IMR-90 (cell line): Measurements from ENCODE around the gene REC114. TPM values are rescaled to one million over a fixed set of nuclear protein-coding genes. Genes with fewer than 3 reads are reported as not detected.
"Not testable (repeated sequence)": the region's sequence is repeated elsewhere in the genome, so short reads cannot be mapped to it uniquely, and the experiment has no call there.

Experiments
- ATAC-seq: fragments of 200-7000 bp; cut with Tn5 transposase; 2 replicates; pipeline ENCODE4 v1.9.1; 2020; ENCODE audit warnings: low read depth, mild to moderate bottlenecking, moderate library complexity
- BruUV-seq: library from RNA; stranded (reverse); fragments of 400-500 nt; replicated peaks from 2 replicates; lab custom pipeline; 2021; lab: Mats Ljungman, UMichigan
- CTCF ChIA-PET: fragments of 300-600 bp; formaldehyde crosslinking; extraction: SDS; loops from one replicate; lab custom pipeline; 2021; ENCODE audit warnings: antibody characterized with exemption; lab: Yijun Ruan, JAX
- POLR2A ChIA-PET: fragments of 300-600 bp; sonication (Branson Sonifier 250); formaldehyde crosslinking; loops from one replicate; lab custom pipeline; 2022; ENCODE audit warnings: antibody characterized with exemption; ENCODE audit not compliant: unreplicated experiment; lab: Charles Lee
- DNase-seq: peaks from one replicate; pipeline ENCODE4 v3.0.0; 2013
- H2AFZ ChIP-seq: replicated peaks from 2 replicates; pipeline ENCODE3; 2013; ENCODE audit warnings: low read length, mild to moderate bottlenecking; ENCODE audit not compliant: poor library complexity
- H2AK5ac ChIP-seq: 2 replicates; pipeline ENCODE4 v1.6.1; 2013; ENCODE audit warnings: low read depth, low read length, inconsistent platforms
- H2AK9ac ChIP-seq: replicated peaks from 2 replicates; pipeline ENCODE3; 2013; ENCODE audit warnings: mild to moderate bottlenecking, low read depth, low read length, moderate library complexity; ENCODE audit not compliant: poor library complexity
- H2BK120ac ChIP-seq: 2 replicates; pipeline ENCODE4 v1.6.1; 2013; ENCODE audit warnings: low read depth, low read length, inconsistent platforms
- H2BK15ac ChIP-seq: 3 replicates; pipeline ENCODE4 v1.6.1; 2013; ENCODE audit warnings: low read depth, low read length, inconsistent platforms
- H2BK20ac ChIP-seq: 2 replicates; pipeline ENCODE4 v1.6.1; 2013; ENCODE audit warnings: low read depth, mild to moderate bottlenecking, inconsistent platforms, low read length, moderate library complexity
- H2BK5ac ChIP-seq: 2 replicates; pipeline ENCODE4 v1.6.1; 2013; ENCODE audit warnings: mild to moderate bottlenecking, low read depth, low read length, inconsistent platforms; ENCODE audit not compliant: poor library complexity, severe bottlenecking
- H3K14ac ChIP-seq: replicated peaks from 2 replicates; pipeline ENCODE4 v1.6.1; 2013; ENCODE audit warnings: low read depth, low read length, inconsistent platforms
- H3K18ac ChIP-seq: 2 replicates; pipeline ENCODE4 v1.6.1; 2013; ENCODE audit warnings: low read depth, low read length, control low read depth
- H3K23ac ChIP-seq: 2 replicates; pipeline ENCODE4 v1.6.1; 2013; ENCODE audit warnings: low read depth, low read length, inconsistent platforms
- H3K27ac ChIP-seq: 2 replicates; pipeline ENCODE4 v1.5.1; 2013; ENCODE audit warnings: mild to moderate bottlenecking, control low read depth, low read length; ENCODE audit not compliant: insufficient read depth
- H3K27me3 ChIP-seq: 2 replicates; pipeline ENCODE4 v1.6.1; 2013; ENCODE audit warnings: low read length; ENCODE audit not compliant: control insufficient read depth, insufficient read depth
- H3K36me3 ChIP-seq: 2 replicates; pipeline ENCODE4 v1.6.1; 2013; ENCODE audit warnings: low read length, mixed read lengths; ENCODE audit not compliant: control insufficient read depth, insufficient read depth
- H3K4ac ChIP-seq: 2 replicates; pipeline ENCODE4 v1.6.1; 2013; ENCODE audit warnings: low read depth, low read length, inconsistent platforms
- H3K4me1 ChIP-seq: 2 replicates; pipeline ENCODE4 v1.6.1; 2013; ENCODE audit warnings: low read length, mixed read lengths; ENCODE audit not compliant: control insufficient read depth, insufficient read depth
- H3K4me2 ChIP-seq: 2 replicates; pipeline ENCODE4 v1.6.1; 2013; ENCODE audit warnings: low read depth, mild to moderate bottlenecking, control low read depth, low read length, moderate library complexity
- H3K4me3 ChIP-seq: 2 replicates; pipeline ENCODE4 v1.5.1; 2013; ENCODE audit warnings: low read depth, mild to moderate bottlenecking, control low read depth, low read length, moderate library complexity; ENCODE audit not compliant: insufficient read depth
- H3K56ac ChIP-seq: 2 replicates; pipeline ENCODE4 v1.6.1; 2013; ENCODE audit warnings: low read length, inconsistent platforms; ENCODE audit not compliant: insufficient read depth; ENCODE audit errors: extremely low read depth
- H3K79me1 ChIP-seq, 2 experiments: 2 replicates each; pipeline ENCODE4 v1.6.1; 2013; ENCODE audit warnings: low read length in 2 of 2, inconsistent platforms in 1 of 2, low read depth in 1 of 2
- H3K9ac ChIP-seq: 2 replicates; pipeline ENCODE4 v1.6.1; 2013; ENCODE audit warnings: low read depth, low read length, control low read depth
- H3K9me1 ChIP-seq: 2 replicates; pipeline ENCODE4 v1.6.1; 2013; ENCODE audit warnings: low read length, inconsistent platforms; ENCODE audit not compliant: insufficient read depth
- H3K9me3 ChIP-seq: 2 replicates; pipeline ENCODE4 v1.6.1; 2013; ENCODE audit warnings: low read length; ENCODE audit not compliant: control insufficient read depth, insufficient read depth
- H4K20me1 ChIP-seq: 2 replicates; pipeline ENCODE4 v1.6.1; 2013; ENCODE audit warnings: low read length, inconsistent platforms; ENCODE audit not compliant: insufficient read depth
- H4K5ac ChIP-seq: 2 replicates; pipeline ENCODE4 v1.6.1; 2013; ENCODE audit warnings: mild to moderate bottlenecking, low read depth, low read length, control low read depth
- H4K8ac ChIP-seq, 2 experiments: 2 replicates each; pipeline ENCODE4 v1.6.1; 2013; ENCODE audit warnings: low read depth in 2 of 2, low read length in 2 of 2, control low read depth in 1 of 2, inconsistent platforms in 1 of 2
- H4K91ac ChIP-seq: 2 replicates; pipeline ENCODE4 v1.6.1; 2013; ENCODE audit warnings: low read depth, low read length, inconsistent platforms; ENCODE audit not compliant: insufficient read depth
- CEBPB ChIP-seq: IDR thresholded peaks from 2 replicates; pipeline ENCODE4 v1.6.1; 2012; ENCODE audit warnings: low read depth, low read length, improper control_type of control experiment
- WGBS, 2 experiments: methylation state at CpG; one replicate each; pipeline versions ENCODE4 v1.1.5 to v1.1.7; 2013; ENCODE audit warnings: missing lambda C conversion rate in 2 of 2; ENCODE audit not compliant: insufficient read length in 1 of 2; ENCODE audit errors: extremely low coverage in 2 of 2; 5-methylcytosine and 5-hydroxymethylcytosine counted together
- dilution Hi-C: fragments of 300-500 bp; cut with HindIII; formaldehyde crosslinking; loops from one replicate; pipeline ENCODE4 v1.14.3; 2018; ENCODE audit warnings: low sequenced_read_pairs; ENCODE audit not compliant: unreplicated experiment
- in situ Hi-C: fragments of 300-500 bp; cut with MboI; formaldehyde crosslinking; loops from 3 replicates; pipeline ENCODE4 v1.14.3; 2019; ENCODE audit warnings: low sequenced_read_pairs, inconsistent platforms, mixed read lengths
- intact Hi-C: fragments of 100-400 bp; cut with micrococcal nuclease; formaldehyde crosslinking; loops from 2 replicates; pipeline ENCODE4 v1.10.0; 2022
- polyA plus RNA-seq, 3 experiments: library from polyadenylated mRNA; depleted of rRNA; stranded (reverse); fragments of >200 nt; gene quantifications; 2 replicates each; pipeline ENCODE4 v1.2.3, GENCODE V29; 2012; ENCODE audit warnings: low replicate concordance in 1 of 3
- total RNA-seq: library from RNA; depleted of rRNA; stranded (reverse); fragments of >200 nt; gene quantifications from 2 replicates; pipeline ENCODE4 v1.2.3, GENCODE V29; 2012

Gene REC114
- total and polyA plus RNA-seq, 2 of the 4 experiments (the other 2 are of a cell fraction): not detected

GRCh38 chr15:73548925-73549324 lies 106.0 kb downstream of the REC114 start:
- H3K4ac ChIP-seq, H3K56ac ChIP-seq, H3K23ac ChIP-seq, H3K27ac ChIP-seq, H2AK9ac ChIP-seq, H2BK15ac ChIP-seq, H2BK120ac ChIP-seq, H2BK20ac ChIP-seq, H3K9me3 ChIP-seq, H2BK5ac ChIP-seq, H4K91ac ChIP-seq, H3K27me3 ChIP-seq, H4K5ac ChIP-seq, ATAC-seq, H3K4me3 ChIP-seq, H3K18ac ChIP-seq, DNase-seq, H3K9me1 ChIP-seq, in situ Hi-C loops, BruUV-seq, H3K4me2 ChIP-seq, H4K8ac ChIP-seq, H4K20me1 ChIP-seq, H2AFZ ChIP-seq, H3K79me1 ChIP-seq, dilution Hi-C loops, H3K9ac ChIP-seq, H3K14ac ChIP-seq, H3K4me1 ChIP-seq, intact Hi-C loops, H2AK5ac ChIP-seq, CTCF ChIA-PET, H3K36me3 ChIP-seq, POLR2A ChIA-PET: not testable (repeated sequence)
- WGBS, 2 experiments: no CpG with 5 or more reads among the region's 3 CpGs
- TF ChIP-seq CEBPB: peak; percentile 39; the same call in 1 of the 2 replicates
